ENCODE measurements around the gene CEP57L1.

- TF ChIP-seq EZH2 (IDR thresholded peaks at IDR 0.05; ENCODE audit: borderline replicate concordance, insufficient read depth, low read depth, low read length, poor library complexity, severe bottlenecking) (no peak), CTCF (IDR thresholded peaks at IDR 0.05) (no peak)
Measured at GRCh38 chr6:109186012-109186411, 90.7 kb downstream of the CEP57L1 start.

Data from B cell (primary cell).